ENCODE data around the gene KCNMB1.
"Not testable (repeated sequence)": the region's sequence is repeated elsewhere in the genome, so short reads cannot be mapped to it uniquely, and the experiment has no call there.

KCNMB1 gene

DNA sequence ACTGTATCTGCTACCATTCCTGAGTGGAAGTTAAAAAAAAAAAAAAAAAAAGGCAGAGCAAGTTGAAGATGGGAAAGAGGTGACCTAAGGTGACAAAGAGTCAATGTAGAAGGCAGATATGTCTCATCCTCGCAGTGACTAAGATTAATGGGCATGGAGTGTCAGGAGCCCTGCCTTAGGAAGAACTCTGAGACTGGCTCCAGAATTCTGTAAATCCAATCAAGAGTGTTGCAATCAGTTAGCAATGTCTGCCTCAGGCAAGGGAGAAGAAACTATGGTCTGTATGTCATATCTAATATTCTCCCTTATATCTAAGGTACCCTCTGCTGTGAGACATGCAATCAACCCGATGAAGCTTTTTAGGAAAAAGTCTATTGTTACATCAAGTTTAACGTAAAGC is 24.7 kb upstream of the KCNMB1 start:
- DNase-seq: no peak

GRCh38 chr5:170411100-170411499 is 21.9 kb upstream of the KCNMB1 start:
- no peak for DNase-seq

DNA sequence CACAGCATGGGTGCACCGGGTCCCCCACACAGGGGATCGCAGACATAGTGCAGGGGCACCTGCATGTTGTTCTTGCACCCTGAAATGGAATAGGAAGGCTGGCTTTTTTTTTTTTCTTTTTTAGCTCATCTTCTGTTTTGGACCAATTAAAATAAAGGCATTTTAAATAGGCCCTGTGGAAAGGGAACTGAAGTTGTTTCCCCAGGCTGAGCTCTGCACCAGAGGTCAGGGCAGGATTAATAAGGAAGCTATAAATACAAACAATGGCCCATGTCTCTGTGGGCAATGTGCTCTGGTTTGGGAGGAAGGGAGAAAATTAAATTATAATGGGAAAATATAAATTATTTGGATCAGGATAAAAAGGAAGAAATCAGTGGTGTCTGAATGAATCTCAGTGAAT is 21.2 kb upstream of the KCNMB1 start:
- no peak for DNase-seq

GRCh38 chr5:170408877-170409660 is 19.9 kb upstream of the KCNMB1 start:
- no peak for DNase-seq

DNA sequence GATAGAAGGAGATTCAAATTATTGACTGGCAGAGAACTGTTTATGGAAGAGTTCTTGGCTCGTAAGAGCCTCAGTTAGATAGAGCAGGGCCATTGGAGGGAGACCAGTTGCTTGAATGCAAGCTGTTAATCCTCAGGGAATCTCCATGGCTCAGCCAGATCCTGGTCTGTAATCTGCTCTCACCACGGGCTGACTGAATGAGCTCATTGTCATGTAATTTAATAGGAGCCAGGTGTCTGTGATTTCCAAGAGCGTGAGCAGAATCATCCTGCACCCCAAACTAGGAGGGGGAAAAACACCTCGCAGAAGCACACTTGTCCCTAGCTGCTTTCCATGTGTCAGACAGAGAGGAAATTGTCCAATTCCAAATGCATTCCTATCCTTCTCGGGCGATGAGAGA is 19.1 kb upstream of the KCNMB1 start:
- DNase-seq: no peak

DNA sequence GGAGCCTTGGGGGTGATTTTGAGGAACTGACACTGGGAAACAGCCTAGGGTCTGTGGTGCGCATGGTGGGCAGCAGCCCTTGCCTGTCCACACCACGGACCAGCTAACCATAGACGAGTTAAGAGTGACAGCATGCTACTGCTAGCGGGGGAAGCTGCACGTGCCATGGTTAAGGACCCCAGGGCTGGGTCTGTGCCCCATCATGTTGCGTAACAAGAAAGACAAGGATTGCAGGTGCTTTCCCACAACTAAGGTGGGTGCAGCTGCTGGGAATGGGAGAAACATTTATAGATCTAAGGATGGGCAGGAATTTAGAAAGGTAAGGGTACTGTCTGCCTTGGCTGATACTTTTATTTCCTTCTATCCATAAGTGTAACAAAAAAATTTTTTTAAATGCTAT is 17.9 kb upstream of the KCNMB1 start:
- no peak for DNase-seq

GRCh38 chr5:170405817-170406216 is 16.6 kb upstream of the KCNMB1 start:
- DNase-seq: no peak

- no peak for DNase-seq
Observed at GRCh38 chr5:170404398-170404797, 15.2 kb upstream of the KCNMB1 start.

DNA sequence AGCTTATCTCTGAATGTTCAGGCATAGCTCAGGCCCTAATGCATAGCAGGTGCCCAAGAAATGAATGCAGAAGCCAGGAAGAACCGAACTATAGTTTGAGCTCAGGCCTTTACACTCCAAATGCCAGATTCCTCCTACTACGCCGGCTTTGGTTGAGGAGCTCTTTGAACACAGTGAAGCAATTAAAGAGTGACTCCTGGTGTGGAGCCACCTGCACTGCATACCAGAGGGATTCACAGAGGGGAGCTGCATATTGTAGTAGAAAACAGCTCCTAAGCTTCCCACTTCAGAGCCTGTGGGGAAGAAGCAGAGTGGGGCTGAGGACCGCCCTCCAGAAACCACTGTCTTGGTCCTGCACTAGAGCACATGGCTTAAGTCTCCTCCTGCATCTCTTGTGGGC is 14.5 kb upstream of the KCNMB1 start:
- DNase-seq: no peak

GRCh38 chr5:170402508-170402907 is 13.3 kb upstream of the KCNMB1 start:
- DNase-seq: no peak

DNA sequence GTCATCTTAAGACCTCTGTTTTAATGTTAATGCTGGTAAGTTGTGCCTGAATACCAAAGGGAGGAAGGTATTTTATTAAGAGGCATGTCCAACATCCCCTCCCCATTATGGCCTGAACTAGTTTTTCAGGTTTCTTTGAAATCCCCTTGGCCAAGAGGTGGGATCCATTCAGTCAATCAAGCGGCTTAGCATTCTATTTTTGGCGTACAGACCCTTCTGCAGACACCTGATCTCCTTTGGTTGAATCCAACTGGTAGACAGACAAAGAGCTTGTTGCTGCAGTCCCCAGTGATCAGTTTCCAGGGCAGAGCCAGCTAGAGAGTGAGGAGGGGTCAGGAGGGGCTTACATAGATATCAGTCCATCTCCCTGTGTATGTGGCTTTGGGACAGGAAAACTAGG is 7.9 kb upstream of the KCNMB1 start:
- no peak for DNase-seq

DNA sequence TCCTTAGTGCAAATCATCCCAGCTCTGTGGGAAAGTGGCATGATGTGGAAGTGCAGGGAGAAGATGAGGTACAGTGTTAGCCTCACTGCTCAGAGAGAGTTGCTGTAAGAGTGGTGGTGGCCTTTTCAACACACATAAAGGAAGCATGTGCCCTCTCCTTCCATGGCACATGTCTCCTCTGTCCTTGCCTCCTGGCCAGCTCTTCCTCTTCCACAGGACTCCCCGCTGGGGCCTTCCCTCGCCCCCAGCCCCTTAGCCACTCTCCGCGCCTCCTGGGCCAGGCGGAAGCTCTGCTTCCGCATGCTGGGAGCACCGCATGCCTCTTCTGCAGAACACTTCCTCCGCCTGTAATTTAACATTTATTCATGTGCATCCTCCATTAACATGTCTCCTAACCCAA is 4.8 kb upstream of the KCNMB1 start:
- DNase-seq: no peak

DNA sequence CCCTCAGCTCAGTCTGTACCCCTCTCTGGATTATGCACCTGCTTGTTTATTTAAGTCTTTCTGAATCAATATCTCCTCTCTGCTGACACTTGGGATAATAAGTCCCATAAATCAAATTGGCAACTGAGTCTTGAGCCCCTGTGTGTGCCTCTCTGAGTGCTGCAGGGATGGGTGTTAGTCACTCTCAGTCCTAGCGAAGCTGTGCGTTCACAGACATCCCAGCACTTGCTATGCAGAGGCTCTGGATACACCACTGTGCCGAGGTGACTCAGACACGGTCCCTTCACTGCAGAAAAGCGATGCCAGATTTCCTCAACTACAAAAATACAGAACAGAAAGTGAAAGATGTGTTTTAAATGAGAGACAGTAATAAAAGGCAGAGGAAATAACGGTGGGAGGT is 4.1 kb upstream of the KCNMB1 start:
- DNase-seq: no peak

DNA sequence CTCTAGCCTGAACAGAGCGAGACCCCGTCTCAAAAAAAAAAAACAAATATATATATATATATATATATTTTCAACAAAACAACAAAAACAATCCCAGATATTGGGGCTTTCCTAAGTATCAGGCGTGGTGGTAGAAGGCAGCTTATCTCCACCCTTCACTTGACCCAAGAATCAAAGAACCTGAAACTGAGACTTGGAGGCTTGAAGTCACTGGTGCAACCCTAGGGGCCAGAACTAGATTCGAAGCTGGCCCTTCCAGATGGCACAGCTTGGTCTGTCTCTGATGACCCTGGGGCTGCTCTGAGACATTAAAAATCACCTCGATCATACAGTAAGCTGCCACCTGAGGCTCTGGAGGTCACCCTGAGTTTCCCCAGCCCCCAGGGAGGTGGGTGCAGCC is 1.3 kb upstream of the KCNMB1 start:
- no peak for DNase-seq

GRCh38 chr5:170389550-170389892 is 354 bp upstream of the KCNMB1 start:
- DNase-seq: no peak

GRCh38 chr5:170387775-170388639 is 1.2 kb downstream of the KCNMB1 start:
- no peak for DNase-seq

- no peak for DNase-seq
Observed at GRCh38 chr5:170386743-170387395, 2.3 kb downstream of the KCNMB1 start.

DNA sequence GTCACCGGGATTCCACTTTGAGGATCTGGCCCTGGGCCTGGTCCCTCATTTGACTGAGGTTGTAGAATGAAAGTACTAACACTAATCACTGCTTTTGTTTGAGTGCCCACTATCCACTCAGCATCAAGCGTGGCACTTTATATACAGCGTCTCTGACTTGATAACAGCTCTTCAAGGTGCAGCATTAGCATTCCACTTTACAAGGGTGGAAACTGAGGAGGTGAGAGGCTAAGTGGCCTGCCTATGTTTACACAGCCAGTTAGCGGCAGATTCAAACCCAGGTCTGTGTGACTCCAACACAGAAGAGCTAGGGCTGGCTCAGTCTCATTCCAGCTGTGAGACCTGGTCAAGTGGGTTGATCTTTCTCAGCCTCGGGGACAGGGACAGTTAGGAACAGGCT is 5.9 kb downstream of the KCNMB1 start:
- no peak for DNase-seq

- no peak for DNase-seq
Observed at GRCh38 chr5:170382790-170383189, 6.4 kb downstream of the KCNMB1 start.

DNA sequence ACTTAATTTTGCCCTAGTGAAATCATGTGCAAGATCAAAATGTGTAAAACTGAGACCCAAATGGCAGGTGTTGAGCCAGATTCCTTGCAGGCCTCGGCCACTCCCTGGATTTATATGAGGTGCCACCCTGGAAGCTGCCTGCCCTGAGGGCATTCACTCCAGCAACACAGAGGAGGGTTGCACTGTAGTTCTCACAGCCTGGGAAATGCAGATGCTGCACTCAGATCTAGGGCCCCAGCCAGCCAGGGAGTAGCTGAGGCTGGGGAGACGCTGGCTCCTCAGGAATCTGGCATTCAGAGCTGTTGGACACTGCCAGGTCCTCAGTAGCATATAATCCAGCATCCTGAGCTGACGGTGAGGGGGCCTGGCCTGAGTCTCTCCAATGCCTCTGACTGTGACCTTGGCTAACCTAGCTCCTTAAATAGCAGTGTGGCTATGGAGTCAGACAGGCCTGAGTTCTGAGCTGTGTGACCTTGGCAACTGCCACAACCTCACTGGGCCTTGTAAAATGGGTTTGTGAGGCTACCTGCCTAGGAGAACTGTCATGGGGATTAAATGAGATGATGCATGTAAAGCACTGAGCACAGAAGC is 8.7 kb downstream of the KCNMB1 start:
- no peak for DNase-seq

- no peak for DNase-seq
Observed at GRCh38 chr5:170378740-170379139, 10.4 kb downstream of the KCNMB1 start.

DNA sequence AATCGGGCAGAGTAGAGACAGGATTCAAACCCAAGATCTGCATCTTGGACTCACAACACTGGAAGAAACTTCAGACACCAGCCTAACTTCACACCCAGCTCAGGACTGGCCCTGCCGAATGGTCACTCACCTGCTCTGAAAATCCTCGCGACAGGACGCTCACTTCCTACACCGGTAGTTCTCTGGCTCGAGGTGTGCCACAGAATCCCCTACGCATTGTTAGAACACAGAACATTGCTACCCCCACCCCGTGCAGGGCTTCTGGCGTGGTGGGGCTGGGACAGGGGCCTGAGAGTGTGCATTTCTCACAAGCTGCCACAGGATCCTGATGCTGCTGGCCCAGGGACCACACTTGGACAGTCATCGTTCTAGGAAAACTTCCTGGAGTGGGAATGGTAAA is 12.1 kb downstream of the KCNMB1 start:
- DNase-seq: no peak

DNA sequence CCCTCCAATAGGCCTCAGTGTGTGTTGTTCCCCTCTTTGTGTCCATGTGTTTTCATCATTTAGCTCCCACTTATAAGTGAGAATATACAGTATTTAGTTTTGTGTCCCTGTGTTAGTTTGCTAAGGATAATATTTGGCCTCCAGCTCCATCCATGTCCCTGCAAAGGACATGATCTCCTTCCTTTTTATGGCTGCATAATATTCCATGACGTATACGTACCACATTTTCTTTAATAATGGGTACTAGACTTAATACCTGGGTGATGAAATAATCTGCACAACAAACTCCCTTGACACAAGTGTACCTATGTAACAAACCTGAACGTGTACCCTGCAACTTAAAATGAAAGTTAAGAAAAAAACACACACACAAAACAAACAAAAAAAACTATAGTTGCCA is 12.6 kb downstream of the KCNMB1 start:
- DNase-seq: not testable (repeated sequence)

GRCh38 chr5:170375283-170375682 is 13.9 kb downstream of the KCNMB1 start:
- DNase-seq: no peak
